T-helper 2 cell treated with Interferon-gamma antibody and Interleukin-4, amounts not matched to agents 100 ng/mL and 5 ng/mL, for 36 hours (primary cell): ENCODE measurements around the gene ATRNL1. TPM values are rescaled to one million over a fixed set of nuclear protein-coding genes. Genes with fewer than 3 reads are reported as not detected.
"Not testable (repeated sequence)": the region's sequence is repeated elsewhere in the genome, so short reads cannot be mapped to it uniquely, and the experiment has no call there.

ENCODE experiments used
- intact Hi-C: fragments of 100-400 bp; cut with micrococcal nuclease; formaldehyde crosslinking; loops from one replicate; pipeline ENCODE4 v1.15.1; 2023
- total RNA-seq: library from RNA; stranded (reverse); gene quantifications from 2 replicates; pipeline ENCODE4 v1.2.3, GENCODE V29; 2022

Gene ATRNL1
- total RNA-seq, 1 donor from 2014 or later: 0.73 TPM

- intact Hi-C loops: loop anchor here (5.0 kb wide), 3 partner anchors 243 to 1213 kb away; no protein-coding TSS in a partner anchor
These were observed 80.8 kb downstream of the ATRNL1 start for GRCh38 chr10:115173915-115174443.

GRCh38 chr10:115207276-115207675 is 114.1 kb downstream of the ATRNL1 start:
- intact Hi-C loops: not testable (repeated sequence)

- intact Hi-C loops: no loop called here
These were observed 116.0 kb downstream of the ATRNL1 start for GRCh38 chr10:115209133-115209532.

- intact Hi-C loops: no loop called here
These were observed 121.7 kb downstream of the ATRNL1 start for GRCh38 chr10:115214829-115215228.

DNA sequence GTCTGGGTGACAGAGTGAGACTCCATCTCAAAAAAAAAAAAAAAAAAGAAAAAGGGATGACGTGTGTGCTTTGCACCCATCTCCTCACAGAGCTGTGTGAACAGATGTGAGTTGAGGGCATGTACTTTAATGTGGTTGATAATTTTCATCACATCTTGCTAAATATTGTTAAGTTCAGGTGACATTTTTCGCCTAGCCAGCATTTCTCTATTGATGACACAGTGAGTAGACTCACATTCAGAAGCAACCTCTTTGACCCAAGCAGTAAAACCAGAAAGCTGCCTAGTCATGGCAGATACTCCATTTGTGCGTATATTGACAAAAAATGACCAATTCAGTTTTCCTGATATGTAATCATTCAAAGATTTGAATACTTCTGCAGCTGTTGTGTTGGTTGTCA is 126.0 kb downstream of the ATRNL1 start:
- intact Hi-C loops: no loop called here

- intact Hi-C loops: no loop called here
These were observed 128.9 kb downstream of the ATRNL1 start for GRCh38 chr10:115222039-115222438.

DNA sequence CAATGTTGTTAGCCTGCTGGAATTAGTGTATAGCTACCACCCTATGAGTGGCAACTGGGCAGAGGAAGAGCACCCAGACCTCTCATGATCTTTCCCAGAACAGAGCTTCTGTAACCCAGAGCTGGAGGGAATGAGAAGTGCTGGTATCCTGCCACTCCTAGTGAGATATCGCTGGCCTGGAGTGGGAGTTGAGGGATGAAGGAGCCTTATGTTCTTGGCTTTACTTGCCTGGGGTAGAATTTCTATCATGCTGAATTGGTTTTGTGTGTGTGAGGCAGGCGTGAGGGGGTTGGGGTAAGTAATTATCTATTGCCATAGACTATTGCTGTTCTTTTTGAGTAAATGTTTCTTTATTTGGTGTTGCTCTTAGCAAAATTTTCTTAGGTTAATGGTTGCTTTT is 146.6 kb downstream of the ATRNL1 start:
- intact Hi-C loops: no loop called here

DNA sequence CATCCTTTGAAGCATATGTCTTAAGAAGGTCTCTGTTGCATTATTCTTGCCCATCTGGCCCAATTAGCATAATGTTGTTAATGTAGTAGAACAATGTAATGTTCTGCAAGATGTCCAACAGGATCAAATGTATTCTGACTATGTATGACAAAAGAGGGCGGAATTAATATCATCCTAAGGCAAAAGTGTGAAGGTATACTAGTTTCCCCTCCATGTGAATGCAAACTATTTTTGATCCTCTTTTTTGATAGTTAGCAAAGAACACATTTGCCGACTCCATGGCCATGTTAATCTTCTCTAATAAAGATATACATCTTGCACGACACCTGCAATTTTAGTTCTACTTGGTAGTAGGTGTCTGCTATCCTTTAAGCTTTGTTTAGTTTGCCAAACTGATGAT is 157.6 kb downstream of the ATRNL1 start:
- intact Hi-C loops: no loop called here

DNA sequence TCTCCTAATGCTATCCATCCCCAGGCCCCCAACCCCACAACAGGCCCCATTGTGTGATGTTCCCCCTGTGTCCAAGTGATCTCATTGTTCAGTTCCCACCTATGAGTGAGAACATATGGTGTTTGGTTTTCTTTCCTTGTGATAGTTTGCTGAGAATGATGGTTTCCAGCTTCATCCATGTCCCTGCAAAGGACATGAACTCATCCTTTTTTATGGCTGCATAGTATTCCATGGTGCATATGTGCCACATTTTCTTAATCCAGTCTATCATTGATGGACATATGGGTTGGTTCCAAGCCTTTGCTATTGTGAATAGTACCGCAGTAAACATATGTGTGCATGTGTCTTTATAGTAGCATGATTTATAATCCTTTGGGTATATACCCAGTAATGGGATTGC is 160.6 kb downstream of the ATRNL1 start:
- intact Hi-C loops: not testable (repeated sequence)

DNA sequence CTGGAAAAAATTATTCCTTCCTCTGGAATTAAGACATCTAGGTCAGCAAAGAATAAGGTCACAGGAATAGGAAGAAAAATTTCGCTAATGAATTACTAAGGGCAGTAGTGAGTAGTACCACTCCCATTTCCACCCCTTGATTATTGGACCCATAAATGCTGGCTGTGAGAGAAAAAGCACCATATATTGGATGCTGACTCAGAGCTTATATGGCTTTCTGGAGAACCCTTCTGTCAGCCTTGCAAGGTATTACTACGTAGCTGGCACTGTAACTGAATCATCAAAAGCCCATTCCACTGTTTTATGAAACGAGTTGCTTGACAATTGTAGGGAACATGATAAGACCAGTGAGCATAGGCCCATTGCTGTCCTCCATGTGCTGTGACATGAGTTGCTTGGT is 179.3 kb downstream of the ATRNL1 start:
- intact Hi-C loops: no loop called here

DNA sequence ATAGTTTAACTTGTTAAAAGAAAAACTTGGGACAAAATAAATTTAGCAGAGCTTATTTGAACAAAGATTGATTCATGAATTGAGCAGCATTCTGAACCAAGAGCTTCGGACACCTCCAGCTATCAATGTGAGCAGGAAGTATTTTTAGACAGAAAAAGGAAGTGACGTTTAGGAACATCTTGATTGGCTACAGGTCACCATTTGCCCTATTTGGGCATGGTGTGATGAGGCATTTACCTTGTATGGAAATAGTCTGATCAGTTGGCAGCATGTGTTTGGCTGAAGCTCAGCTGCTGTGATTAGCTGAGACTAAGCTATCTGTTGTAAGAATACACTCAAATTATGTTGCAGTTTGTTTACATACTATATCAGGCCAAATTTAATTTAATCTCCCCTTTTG is 185.1 kb downstream of the ATRNL1 start:
- intact Hi-C loops: no loop called here

- intact Hi-C loops: no loop called here
These were observed 202.1 kb downstream of the ATRNL1 start for GRCh38 chr10:115295213-115295805.

DNA sequence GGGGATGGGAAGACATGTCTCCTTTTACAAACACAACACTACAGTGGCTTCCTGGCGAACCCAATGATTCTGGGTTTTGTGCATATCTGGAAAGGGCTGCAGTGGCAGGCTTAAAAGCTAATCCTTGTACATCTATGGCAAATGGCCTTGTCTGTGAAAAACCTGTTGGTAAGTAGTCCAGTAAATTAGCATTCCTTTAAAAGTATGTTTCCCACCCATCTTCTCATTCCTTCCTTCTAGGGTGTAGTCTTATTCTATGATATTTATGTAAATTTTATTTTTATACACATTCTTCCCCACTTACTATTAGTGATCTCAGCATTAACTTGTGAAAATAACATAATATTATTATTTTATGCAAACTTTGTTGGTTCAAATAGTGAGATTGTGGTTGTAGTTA is 206.9 kb downstream of the ATRNL1 start:
- intact Hi-C loops: no loop called here

DNA sequence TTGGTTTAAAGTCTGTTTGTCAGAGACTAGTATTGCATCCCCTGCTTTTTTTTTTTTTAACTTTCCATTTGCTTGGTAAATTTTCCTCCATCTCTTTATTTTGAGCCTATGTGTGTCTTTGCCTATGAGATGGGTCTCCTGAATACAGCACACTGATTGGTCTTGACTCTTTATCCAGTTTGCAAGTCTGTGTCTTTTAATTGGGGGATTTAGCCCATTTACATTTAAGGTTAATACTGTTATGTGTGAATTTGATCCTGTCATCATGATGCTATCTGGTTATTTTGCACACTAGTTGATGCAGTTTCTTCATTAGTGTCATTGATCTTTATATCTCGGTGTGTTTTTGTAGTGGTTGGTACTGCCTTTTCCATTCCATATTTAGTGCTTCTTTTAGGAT is 226.5 kb downstream of the ATRNL1 start:
- intact Hi-C loops: not testable (repeated sequence)

GRCh38 chr10:115321360-115321759 is 228.2 kb downstream of the ATRNL1 start:
- intact Hi-C loops: no loop called here

DNA sequence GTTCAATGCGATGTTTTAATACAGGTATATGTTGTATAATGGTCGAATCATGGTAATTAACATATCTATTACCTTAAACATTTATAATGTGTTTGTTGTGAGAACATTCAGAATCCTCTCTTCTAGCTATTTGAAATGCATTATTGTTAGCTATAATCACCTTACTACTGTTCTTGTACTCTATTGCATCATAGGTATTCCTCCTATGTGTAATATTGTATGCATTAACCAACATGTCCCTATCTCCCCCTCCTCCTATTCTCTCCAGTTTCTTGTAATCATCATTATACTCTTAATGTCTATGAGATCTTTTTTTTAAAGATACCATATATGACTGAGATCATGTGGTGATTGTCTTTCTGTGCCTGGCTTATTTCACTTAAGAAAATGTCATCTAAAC is 235.2 kb downstream of the ATRNL1 start:
- intact Hi-C loops: no loop called here

GRCh38 chr10:115335366-115335765 is 242.2 kb downstream of the ATRNL1 start:
- intact Hi-C loops: no loop called here

GRCh38 chr10:115355162-115355760 is 262.1 kb downstream of the ATRNL1 start:
- intact Hi-C loops: loop anchor here (2.0 kb wide), 1 partner anchor 1032 kb away; no protein-coding TSS in a partner anchor

- intact Hi-C loops: not testable (repeated sequence)
These were observed 274.8 kb downstream of the ATRNL1 start for GRCh38 chr10:115367920-115368319.

- intact Hi-C loops: no loop called here
These were observed 285.9 kb downstream of the ATRNL1 start for GRCh38 chr10:115379064-115379463.

DNA sequence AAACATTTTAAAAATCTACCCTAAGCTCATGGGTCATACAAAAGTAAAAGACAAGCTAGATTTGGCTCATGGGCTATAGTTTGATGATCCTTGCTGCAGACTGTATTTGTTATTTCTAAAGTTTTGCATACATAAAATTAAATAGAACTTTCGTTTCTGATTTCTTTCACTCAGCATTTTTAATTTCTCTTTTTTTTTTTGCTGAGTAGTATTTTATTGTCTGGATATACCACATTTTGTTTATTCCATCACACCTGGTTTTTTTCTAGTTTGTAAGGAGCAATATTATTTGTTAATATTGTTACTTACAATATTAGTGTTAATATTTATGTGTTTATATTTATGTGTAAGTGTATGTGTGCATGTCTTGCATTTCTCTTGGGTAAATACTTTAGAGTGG is 291.5 kb downstream of the ATRNL1 start:
- intact Hi-C loops: no loop called here

DNA sequence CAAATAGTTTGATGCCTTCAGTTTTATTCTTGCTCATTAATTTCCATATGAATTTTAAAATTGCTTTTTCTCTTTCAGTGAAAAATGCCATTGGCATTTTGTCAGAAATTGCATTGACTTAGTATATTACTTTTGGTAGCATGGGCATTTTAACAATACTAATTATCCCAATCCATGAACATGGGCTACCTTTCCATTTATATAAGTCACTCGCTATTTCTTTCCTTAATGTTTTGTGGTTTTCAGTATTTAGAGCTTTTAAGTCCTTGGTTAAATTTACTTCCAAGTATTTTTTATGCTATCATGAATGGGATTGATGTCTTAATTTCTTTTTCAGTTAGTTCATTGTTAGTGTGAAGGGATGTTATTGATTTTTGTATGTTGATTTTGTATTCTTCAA is 297.4 kb downstream of the ATRNL1 start:
- intact Hi-C loops: no loop called here

DNA sequence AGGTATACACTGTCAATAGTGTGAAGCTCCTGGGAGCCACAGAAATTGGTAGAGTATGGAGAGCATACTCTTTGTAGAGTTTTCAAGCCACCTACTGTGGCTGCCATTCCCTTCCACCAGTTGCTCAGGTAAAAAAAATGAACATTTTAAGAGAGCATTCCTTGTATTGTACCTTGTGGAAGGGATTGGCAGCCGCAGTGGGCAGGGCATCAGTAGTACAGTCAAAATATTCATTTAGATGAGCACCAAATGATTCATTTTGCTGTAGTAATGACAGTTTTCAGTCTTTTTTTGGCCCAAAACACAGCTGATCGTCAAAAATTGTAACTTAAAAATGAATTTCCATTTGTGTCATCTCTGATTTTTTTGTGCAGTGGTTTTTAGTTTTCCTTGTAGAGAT is 304.9 kb downstream of the ATRNL1 start:
- intact Hi-C loops: no loop called here
